ENCODE data around the gene TMEM144. TPM values are rescaled to one million over a fixed set of nuclear protein-coding genes. Genes with fewer than 3 reads are reported as not detected.
A peak's percentile ranks its signal among the peaks of the same experiment; 100 is the strongest.

TMEM144 gene
- total RNA-seq, 5 donors from 2014 or later (not counting 1 experiment from before 2014, with no cell fraction given) = 0.09 to 0.32 TPM; not detected in 3

- H3K4me3 Mint-ChIP-seq = no peak overlapping the region
- no peaks in the 10 kb centered on the region for H3K27me3 Mint-ChIP-seq
- Histone ChIP-seq H3K4me1 (ENCODE audit: control insufficient read depth in 1 of 2, extremely low read depth in 1 of 2, insufficient read depth in 2 of 2, low read length in 2 of 2) (no peaks in the 10 kb centered on the region), H3K27ac (ENCODE audit: low read length) (no peak overlapping the region), H3K36me3 (ENCODE audit: control insufficient read depth in 2 of 2, extremely low read depth in 1 of 2, insufficient read depth in 1 of 2, low read length in 1 of 2) (no peaks in the 10 kb centered on the region), H3K27me3 (replicated peaks in 1 of 2; ENCODE audit: control insufficient read depth in 2 of 2, extremely low read depth in 1 of 2, insufficient read depth in 2 of 2, low read length in 1 of 2) (peaks cover 0 to 2% of the 10 kb centered on the region in 2 experiments), H3K4me3 (ENCODE audit: control insufficient read depth in 1 of 2, extremely low read depth in 1 of 2, low read length in 1 of 2) (no peak overlapping the region), H3K9me3 (no peaks in the 10 kb centered on the region)
- ATAC-seq (replicated peaks in 1 of 4) (no peak), DNase-seq (no peak)
- WGBS (ENCODE audit: insufficient coverage) = no CpG with 5 or more reads among the region's 2 CpGs
- no peak overlapping the region for H3K27ac Mint-ChIP-seq
- no peaks in the 10 kb centered on the region for H3K9me3 Mint-ChIP-seq
- POLR2A ChIA-PET = no interaction called here
- CTCF ChIA-PET = no interaction called here
- H3K4me1 Mint-ChIP-seq = no peaks in the 10 kb centered on the region
- no peaks in the 10 kb centered on the region for H3K36me3 Mint-ChIP-seq
Observed at GRCh38 chr4:158186815-158187214, 23.5 kb upstream of the TMEM144 start.

GRCh38 chr4:158189422-158189821 lies 20.9 kb upstream of the TMEM144 start:
- WGBS (ENCODE audit: insufficient coverage) = 100% methylated on average over 1 of the region's 1 CpG
- Mint-ChIP-seq H3K27me3 (peaks cover 0 to 2% of the 10 kb centered on the region in 2 donors), H3K4me1 (peaks cover 0 to 5% (median 2%) of the 10 kb centered on the region in 3 donors), H3K36me3 (no peaks in the 10 kb centered on the region), H3K9me3 (no peaks in the 10 kb centered on the region), H3K27ac (no peak overlapping the region), H3K4me3 (no peak overlapping the region)
- Histone ChIP-seq H3K4me1 (ENCODE audit: control insufficient read depth in 1 of 2, extremely low read depth in 1 of 2, insufficient read depth in 2 of 2, low read length in 2 of 2) (no peaks in the 10 kb centered on the region), H3K9me3 (no peaks in the 10 kb centered on the region), H3K36me3 (ENCODE audit: control insufficient read depth in 2 of 2, extremely low read depth in 1 of 2, insufficient read depth in 1 of 2, low read length in 1 of 2) (no peaks in the 10 kb centered on the region), H3K4me3 (ENCODE audit: control insufficient read depth in 1 of 2, extremely low read depth in 1 of 2, low read length in 1 of 2) (no peak overlapping the region), H3K27me3 (replicated peaks in 1 of 2; ENCODE audit: control insufficient read depth in 2 of 2, extremely low read depth in 1 of 2, insufficient read depth in 2 of 2, low read length in 1 of 2) (peaks cover 0 to 2% of the 10 kb centered on the region in 2 experiments), H3K27ac (ENCODE audit: low read length) (no peak overlapping the region)
- CTCF ChIA-PET = no interaction called here
- DNase-seq (no peak), ATAC-seq (replicated peaks in 1 of 4) (no peak)
- POLR2A ChIA-PET = interaction anchor here in 1 of 2 donors (0.8 kb wide), 1 partner anchor 11 kb away, joined by 4 read pairs; no protein-coding TSS in a partner anchor

GRCh38 chr4:158190718-158191117 lies 19.6 kb upstream of the TMEM144 start:
- WGBS (ENCODE audit: insufficient coverage) = no CpG with 5 or more reads among the region's 2 CpGs
- ChIA-PET POLR2A (no interaction called here), CTCF (interaction anchor here in 1 of 2 donors (1.0 kb wide), 1 partner anchor 9 kb away, joined by 4 read pairs; no protein-coding TSS in a partner anchor)
- Histone ChIP-seq H3K9me3 (no peaks in the 10 kb centered on the region), H3K36me3 (ENCODE audit: control insufficient read depth in 2 of 2, extremely low read depth in 1 of 2, insufficient read depth in 1 of 2, low read length in 1 of 2) (no peaks in the 10 kb centered on the region), H3K27ac (ENCODE audit: low read length) (no peak overlapping the region), H3K4me1 (ENCODE audit: control insufficient read depth in 1 of 2, extremely low read depth in 1 of 2, insufficient read depth in 2 of 2, low read length in 2 of 2) (no peaks in the 10 kb centered on the region), H3K4me3 (ENCODE audit: control insufficient read depth in 1 of 2, extremely low read depth in 1 of 2, low read length in 1 of 2) (no peak overlapping the region), H3K27me3 (replicated peaks in 1 of 2; ENCODE audit: control insufficient read depth in 2 of 2, extremely low read depth in 1 of 2, insufficient read depth in 2 of 2, low read length in 1 of 2) (peaks cover 0 to 2% of the 10 kb centered on the region in 2 experiments)
- H3K27ac Mint-ChIP-seq = no peak overlapping the region
- H3K4me1 Mint-ChIP-seq = peaks cover 0 to 5% (median 2%) of the 10 kb centered on the region in 3 donors
- ATAC-seq (replicated peaks in 1 of 4) = no peak
- no peak overlapping the region for H3K4me3 Mint-ChIP-seq
- peaks cover 0 to 2% of the 10 kb centered on the region in 2 donors for H3K27me3 Mint-ChIP-seq
- no peaks in the 10 kb centered on the region for H3K36me3 Mint-ChIP-seq
- no peaks in the 10 kb centered on the region for H3K9me3 Mint-ChIP-seq
- DNase-seq = no peak

- 77% methylated on average over 2 of the region's 5 CpGs for WGBS (ENCODE audit: insufficient coverage)
- Histone ChIP-seq H3K4me3 (ENCODE audit: control insufficient read depth in 1 of 2, extremely low read depth in 1 of 2, low read length in 1 of 2) (no peak overlapping the region), H3K27ac (ENCODE audit: low read length) (no peak overlapping the region), H3K4me1 (ENCODE audit: control insufficient read depth in 1 of 2, extremely low read depth in 1 of 2, insufficient read depth in 2 of 2, low read length in 2 of 2) (no peaks in the 10 kb centered on the region), H3K27me3 (replicated peaks in 1 of 2; ENCODE audit: control insufficient read depth in 2 of 2, extremely low read depth in 1 of 2, insufficient read depth in 2 of 2, low read length in 1 of 2) (peaks cover 0 to 2% of the 10 kb centered on the region in 2 experiments), H3K9me3 (no peaks in the 10 kb centered on the region), H3K36me3 (ENCODE audit: control insufficient read depth in 2 of 2, extremely low read depth in 1 of 2, insufficient read depth in 1 of 2, low read length in 1 of 2) (no peaks in the 10 kb centered on the region)
- ATAC-seq (replicated peaks in 1 of 4) (no peak), DNase-seq (no peak)
- H3K27me3 Mint-ChIP-seq = peaks cover 2 to 5% of the 10 kb centered on the region in 2 donors
- no peaks in the 10 kb centered on the region for H3K9me3 Mint-ChIP-seq
- no peak overlapping the region for H3K4me3 Mint-ChIP-seq
- H3K4me1 Mint-ChIP-seq = peaks cover 0 to 5% (median 2%) of the 10 kb centered on the region in 3 donors
- H3K27ac Mint-ChIP-seq = no peak overlapping the region
- ChIA-PET CTCF (interaction anchor here in 1 of 2 donors (1.6 kb wide), 1 partner anchor 62 kb away, joined by 5 read pairs; no protein-coding TSS in a partner anchor), POLR2A (interaction anchor here in 1 of 2 donors (0.7 kb wide), 1 partner anchor 332 kb away, joined by 5 read pairs; no protein-coding TSS in a partner anchor)
- H3K36me3 Mint-ChIP-seq = no peaks in the 10 kb centered on the region
Observed at GRCh38 chr4:158192439-158193158, 17.7 kb upstream of the TMEM144 start.

- no peaks in the 10 kb centered on the region for H3K36me3 ChIP-seq (ENCODE audit: control insufficient read depth in 2 of 2, extremely low read depth in 1 of 2, insufficient read depth in 1 of 2, low read length in 1 of 2)
- no peak overlapping the region for H3K4me3 ChIP-seq (ENCODE audit: control insufficient read depth in 1 of 2, extremely low read depth in 1 of 2, low read length in 1 of 2)
- no peak overlapping the region for H3K27ac ChIP-seq (ENCODE audit: low read length)
- Mint-ChIP-seq H3K27me3 (peaks cover 2 to 5% of the 10 kb centered on the region in 2 donors), H3K4me3 (no peak overlapping the region), H3K9me3 (no peaks in the 10 kb centered on the region), H3K36me3 (no peaks in the 10 kb centered on the region), H3K4me1 (peaks cover 0 to 5% (median 2%) of the 10 kb centered on the region in 3 donors), H3K27ac (no peak overlapping the region)
- no peak for ATAC-seq (replicated peaks in 1 of 4)
- no peaks in the 10 kb centered on the region for H3K4me1 ChIP-seq (ENCODE audit: control insufficient read depth in 1 of 2, extremely low read depth in 1 of 2, insufficient read depth in 2 of 2, low read length in 2 of 2)
- H3K9me3 ChIP-seq = no peaks in the 10 kb centered on the region
- H3K27me3 ChIP-seq (replicated peaks in 1 of 2; ENCODE audit: control insufficient read depth in 2 of 2, extremely low read depth in 1 of 2, insufficient read depth in 2 of 2, low read length in 1 of 2) = peaks cover 0 to 2% of the 10 kb centered on the region in 2 experiments
- DNase-seq = peak in 1 of 35 experiments; percentile 9
- CTCF ChIA-PET = no interaction called here
- POLR2A ChIA-PET = no interaction called here
- WGBS (ENCODE audit: insufficient coverage) = 0% methylated on average over 2 of the region's 3 CpGs
Observed at GRCh38 chr4:158193171-158193749, 17.0 kb upstream of the TMEM144 start.

- no peak overlapping the region for H3K4me3 ChIP-seq (ENCODE audit: control insufficient read depth in 1 of 2, extremely low read depth in 1 of 2, low read length in 1 of 2)
- ATAC-seq (replicated peaks in 1 of 4) = no peak
- no peak overlapping the region for H3K4me3 Mint-ChIP-seq
- WGBS (ENCODE audit: insufficient coverage) = no CpG with 5 or more reads among the region's 1 CpG
- no peak overlapping the region for H3K27ac Mint-ChIP-seq
- ChIA-PET CTCF (no interaction called here), POLR2A (no interaction called here)
- H3K4me1 ChIP-seq (ENCODE audit: control insufficient read depth in 1 of 2, extremely low read depth in 1 of 2, insufficient read depth in 2 of 2, low read length in 2 of 2) = no peaks in the 10 kb centered on the region
- no peaks in the 10 kb centered on the region for H3K27me3 ChIP-seq (replicated peaks in 1 of 2; ENCODE audit: control insufficient read depth in 2 of 2, extremely low read depth in 1 of 2, insufficient read depth in 2 of 2, low read length in 1 of 2)
- DNase-seq = no peak
- no peaks in the 10 kb centered on the region for H3K9me3 ChIP-seq
- H3K36me3 ChIP-seq (ENCODE audit: control insufficient read depth in 2 of 2, extremely low read depth in 1 of 2, insufficient read depth in 1 of 2, low read length in 1 of 2) = no peaks in the 10 kb centered on the region
- no peak overlapping the region for H3K27ac ChIP-seq (ENCODE audit: low read length)
- peaks cover 0 to 5% (median 2%) of the 10 kb centered on the region in 3 donors for H3K4me1 Mint-ChIP-seq
- peaks cover 2 to 5% of the 10 kb centered on the region in 2 donors for H3K27me3 Mint-ChIP-seq
- H3K36me3 Mint-ChIP-seq = no peaks in the 10 kb centered on the region
- H3K9me3 Mint-ChIP-seq = no peaks in the 10 kb centered on the region
Observed at GRCh38 chr4:158195297-158195696, 15.0 kb upstream of the TMEM144 start.

Data from T-cell (primary cell).